HEK293 (cell line): Measurements from ENCODE around the gene PLEKHA7.

Source experiments
- CTCF ChIA-PET: fragments of 350-600 bp; formaldehyde crosslinking; extraction: SDS; loops from one replicate; lab custom pipeline; 2021; ENCODE audit warnings: antibody characterized with exemption; lab: Yijun Ruan, JAX
- POLR2A ChIA-PET: fragments of 300-600 bp; formaldehyde crosslinking; extraction: SDS; loops from one replicate; lab custom pipeline; 2020; ENCODE audit warnings: antibody characterized with exemption, inconsistent platforms; lab: Yijun Ruan, JAX
- H3K27ac ChIP-seq: fragments of 200-500 bp; sonication (Bioruptor generic); 2 replicates; pipeline ENCODE4 v1.5.1; 2014; ENCODE audit warnings: low read depth, low read length, control low read depth, inconsistent platforms; ENCODE audit errors: extremely low read depth
- H3K36me3 ChIP-seq, 2 experiments: fragments of 200-500 bp in 1 of 2; sonication (Bioruptor generic) in 1 of 2; 1 replicate in 1 of 2; 2 replicates in 1 of 2; pipeline ENCODE4 v1.5.1; 2014 to 2017; ENCODE audit warnings: inconsistent platforms in 2 of 2, low read length in 2 of 2; ENCODE audit not compliant: control insufficient read depth in 2 of 2, insufficient read depth in 1 of 2
- H3K4me1 ChIP-seq: fragments of 200-500 bp; sonication (Bioruptor generic); 2 replicates; pipeline ENCODE4 v1.5.1; 2014; ENCODE audit warnings: mild to moderate bottlenecking, low read length, inconsistent platforms; ENCODE audit not compliant: control insufficient read depth, insufficient read depth
- H3K4me3 ChIP-seq: 2 replicates; pipeline ENCODE4 v1.5.1; 2011; ENCODE audit warnings: low read depth, mild to moderate bottlenecking, control low read depth, low read length, moderate library complexity
- H3K9me3 ChIP-seq: fragments of 200-500 bp; sonication (Bioruptor generic); 2 replicates; pipeline ENCODE4 v1.5.1; 2014; ENCODE audit warnings: low read depth, low read length, inconsistent platforms; ENCODE audit not compliant: control insufficient read depth, insufficient read depth
- GLIS1 ChIP-seq: fragments of 450-650 bp; formaldehyde crosslinking; IDR thresholded peaks from 2 replicates; pipeline ENCODE4 v1.5.1; 2016; ENCODE audit warnings: missing biosample characterization, missing genetic modification characterization
- HOXA7 ChIP-seq: sonication (generic); formaldehyde crosslinking; IDR thresholded peaks from 2 replicates; pipeline ENCODE4 v1.8.1; 2022; ENCODE audit warnings: missing genetic modification reagents, borderline replicate concordance
- KLF8 ChIP-seq: fragments of 450-650 bp; formaldehyde crosslinking; IDR thresholded peaks from 2 replicates; pipeline ENCODE4 v1.5.1; 2016; ENCODE audit warnings: missing biosample characterization, missing genetic modification characterization
- RBAK ChIP-seq: fragments of 450-650 bp; formaldehyde crosslinking; IDR thresholded peaks from 2 replicates; pipeline ENCODE4 v1.5.1; 2016; ENCODE audit warnings: missing biosample characterization, missing genetic modification characterization
- TRIM28 ChIP-seq: IDR thresholded peaks from 2 replicates; pipeline ENCODE4 v1.6.1; 2011; ENCODE audit warnings: low read length, control low read depth, borderline replicate concordance
- ZEB2 ChIP-seq: fragments of 450-650 bp; formaldehyde crosslinking; IDR thresholded peaks from 2 replicates; pipeline ENCODE4 v1.5.1; 2016; ENCODE audit warnings: missing biosample characterization, missing genetic modification characterization
- ZNF146 ChIP-seq: fragments of 450-650 bp; formaldehyde crosslinking; IDR thresholded peaks from 2 replicates; pipeline ENCODE4 v1.5.1; 2016; ENCODE audit warnings: missing biosample characterization, missing genetic modification characterization
- ZNF366 ChIP-seq: fragments of 450-650 bp; formaldehyde crosslinking; conservative IDR thresholded peaks from 2 replicates; pipeline ENCODE4 v1.5.1; 2016; ENCODE audit warnings: missing biosample characterization, missing genetic modification characterization
- ZNF48 ChIP-seq: fragments of 450-650 bp; formaldehyde crosslinking; IDR thresholded peaks from 2 replicates; pipeline ENCODE4 v1.5.1; 2016; ENCODE audit warnings: missing biosample characterization, missing genetic modification characterization
- ZNF555 ChIP-seq: fragments of 450-650 bp; formaldehyde crosslinking; conservative IDR thresholded peaks from 2 replicates; pipeline ENCODE4 v1.5.1; 2017; ENCODE audit warnings: missing biosample characterization, mild to moderate bottlenecking, missing genetic modification characterization, inconsistent platforms
- ZNF561 ChIP-seq: fragments of 450-650 bp; IDR thresholded peaks from 2 replicates; pipeline ENCODE4 v1.5.1; 2018; ENCODE audit warnings: missing biosample characterization, missing genetic modification characterization, borderline replicate concordance
- ZNF600 ChIP-seq: fragments of 450-650 bp; formaldehyde crosslinking; IDR thresholded peaks from 2 replicates; pipeline ENCODE4 v1.5.1; 2016; ENCODE audit warnings: missing biosample characterization, missing genetic modification characterization
- ZNF626 ChIP-seq: fragments of 450-650 bp; sonication (Bioruptor Pico); formaldehyde crosslinking; IDR thresholded peaks from 2 replicates; pipeline ENCODE4 v1.5.1; 2018; ENCODE audit warnings: missing biosample characterization, missing genetic modification characterization, inconsistent platforms
- ZNF776 ChIP-seq: fragments of 450-650 bp; formaldehyde crosslinking; IDR thresholded peaks from 2 replicates; pipeline ENCODE4 v1.5.0; 2017; ENCODE audit warnings: missing biosample characterization, missing genetic modification characterization, borderline replicate concordance
- ZSCAN23 ChIP-seq: fragments of 450-650 bp; formaldehyde crosslinking; IDR thresholded peaks from 2 replicates; pipeline ENCODE4 v1.5.1; 2016; ENCODE audit warnings: missing biosample characterization, missing genetic modification characterization
- TF ChIP-seq, protein P1 (sequence below): fragments of 450-650 bp; formaldehyde crosslinking; IDR thresholded peaks from 2 replicates; pipeline ENCODE4 v1.5.1; 2016; ENCODE audit warnings: missing biosample characterization, missing genetic modification characterization
- TF ChIP-seq, protein P2 (sequence below): fragments of 450-650 bp; formaldehyde crosslinking; IDR thresholded peaks from 2 replicates; pipeline ENCODE4 v1.5.1; 2016; ENCODE audit warnings: missing biosample characterization, missing genetic modification characterization
- TF ChIP-seq, protein P3 (sequence below): fragments of 450-650 bp; formaldehyde crosslinking; IDR thresholded peaks from 2 replicates; pipeline ENCODE4 v1.5.1; 2017; ENCODE audit warnings: missing biosample characterization, mild to moderate bottlenecking, missing genetic modification characterization, moderate library complexity
- TF ChIP-seq, protein P4 (sequence below): fragments of 450-650 bp; formaldehyde crosslinking; IDR thresholded peaks from 2 replicates; pipeline ENCODE4 v1.5.0; 2017; ENCODE audit warnings: missing biosample characterization, missing genetic modification characterization, borderline replicate concordance
- TF ChIP-seq, protein P5 (sequence below): fragments of 450-650 bp; formaldehyde crosslinking; conservative IDR thresholded peaks from 2 replicates; pipeline ENCODE4 v1.5.1; 2016; ENCODE audit warnings: low read depth, missing biosample characterization, missing genetic modification characterization
- TF ChIP-seq, protein P6 (sequence below): fragments of 450-650 bp; formaldehyde crosslinking; IDR thresholded peaks from 2 replicates; pipeline ENCODE4 v1.5.1; 2016; ENCODE audit warnings: missing biosample characterization, missing genetic modification characterization

The PLEKHA7 gene

DNA sequence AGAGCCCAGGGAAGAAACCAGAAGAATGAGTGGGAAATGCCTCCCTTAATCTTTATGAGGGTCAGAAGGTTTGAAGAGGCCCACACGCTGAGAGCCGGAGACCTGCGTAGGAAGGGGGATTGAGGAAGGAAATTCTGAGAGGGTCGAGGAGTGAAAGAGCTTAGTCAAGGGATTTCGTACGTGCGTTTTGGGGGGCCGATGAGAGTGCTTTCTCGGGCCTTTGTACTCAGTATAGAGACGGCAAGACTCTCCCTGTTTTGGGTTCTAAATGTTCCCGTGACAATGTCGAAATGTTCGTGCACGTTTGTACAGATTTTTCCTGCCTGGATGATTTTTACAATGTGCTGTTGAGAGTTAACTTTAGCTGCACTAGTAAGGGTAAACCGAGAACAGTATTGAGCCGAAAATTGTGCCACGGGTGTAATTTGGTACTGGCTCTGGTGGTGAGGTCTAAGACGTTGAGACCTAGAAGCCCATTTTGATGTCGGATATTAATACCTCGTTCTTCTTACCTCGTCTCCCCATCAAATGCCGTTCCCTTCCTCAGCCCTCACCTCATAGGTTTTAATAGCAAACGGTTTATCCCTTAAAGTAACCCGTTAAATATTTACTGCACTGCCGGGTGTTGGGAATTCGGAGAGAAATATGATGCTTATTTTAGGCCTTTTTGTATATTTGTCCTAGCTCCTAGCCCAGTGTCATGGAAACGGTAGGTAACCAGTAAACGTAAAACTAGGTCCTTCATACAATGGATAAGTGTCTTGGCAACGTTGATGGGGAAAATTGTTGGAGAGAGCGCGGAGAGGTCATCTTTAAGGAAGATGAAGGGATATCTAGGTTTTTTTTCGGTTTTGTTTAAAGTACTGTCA lies 275.0 kb downstream of the PLEKHA7 start:
- POLR2A ChIA-PET: interaction anchor here (0.5 to 1.2 kb wide), 2 partner anchors 46 to 126 kb away, joined by 3 read pairs; no protein-coding TSS in a partner anchor
- TF ChIP-seq, protein P1, sequence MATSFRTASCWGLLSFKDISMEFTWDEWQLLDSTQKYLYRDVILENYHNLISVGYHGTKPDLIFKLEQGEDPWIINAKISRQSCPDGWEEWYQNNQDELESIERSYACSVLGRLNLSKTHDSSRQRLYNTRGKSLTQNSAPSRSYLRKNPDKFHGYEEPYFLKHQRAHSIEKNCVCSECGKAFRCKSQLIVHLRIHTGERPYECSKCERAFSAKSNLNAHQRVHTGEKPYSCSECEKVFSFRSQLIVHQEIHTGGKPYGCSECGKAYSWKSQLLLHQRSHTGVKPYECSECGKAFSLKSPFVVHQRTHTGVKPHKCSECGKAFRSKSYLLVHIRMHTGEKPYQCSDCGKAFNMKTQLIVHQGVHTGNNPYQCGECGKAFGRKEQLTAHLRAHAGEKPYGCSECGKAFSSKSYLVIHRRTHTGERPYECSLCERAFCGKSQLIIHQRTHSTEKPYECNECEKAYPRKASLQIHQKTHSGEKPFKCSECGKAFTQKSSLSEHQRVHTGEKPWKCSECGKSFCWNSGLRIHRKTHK (tag by site-specific recombination): no peak
- TF ChIP-seq ZNF146 (tag by site-specific recombination): no peak
- no peak for TF ChIP-seq TRIM28
- no peak for TF ChIP-seq ZNF561 (tag by site-specific recombination)
- TF ChIP-seq, protein P2, sequence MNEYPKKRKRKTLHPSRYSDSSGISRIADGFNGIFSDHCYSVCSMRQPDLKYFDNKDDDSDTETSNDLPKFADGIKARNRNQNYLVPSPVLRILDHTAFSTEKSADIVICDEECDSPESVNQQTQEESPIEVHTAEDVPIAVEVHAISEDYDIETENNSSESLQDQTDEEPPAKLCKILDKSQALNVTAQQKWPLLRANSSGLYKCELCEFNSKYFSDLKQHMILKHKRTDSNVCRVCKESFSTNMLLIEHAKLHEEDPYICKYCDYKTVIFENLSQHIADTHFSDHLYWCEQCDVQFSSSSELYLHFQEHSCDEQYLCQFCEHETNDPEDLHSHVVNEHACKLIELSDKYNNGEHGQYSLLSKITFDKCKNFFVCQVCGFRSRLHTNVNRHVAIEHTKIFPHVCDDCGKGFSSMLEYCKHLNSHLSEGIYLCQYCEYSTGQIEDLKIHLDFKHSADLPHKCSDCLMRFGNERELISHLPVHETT: 0 out of 2 replicates have a peak, but pooled peaks have one; percentile 3
- TF ChIP-seq, protein P3, sequence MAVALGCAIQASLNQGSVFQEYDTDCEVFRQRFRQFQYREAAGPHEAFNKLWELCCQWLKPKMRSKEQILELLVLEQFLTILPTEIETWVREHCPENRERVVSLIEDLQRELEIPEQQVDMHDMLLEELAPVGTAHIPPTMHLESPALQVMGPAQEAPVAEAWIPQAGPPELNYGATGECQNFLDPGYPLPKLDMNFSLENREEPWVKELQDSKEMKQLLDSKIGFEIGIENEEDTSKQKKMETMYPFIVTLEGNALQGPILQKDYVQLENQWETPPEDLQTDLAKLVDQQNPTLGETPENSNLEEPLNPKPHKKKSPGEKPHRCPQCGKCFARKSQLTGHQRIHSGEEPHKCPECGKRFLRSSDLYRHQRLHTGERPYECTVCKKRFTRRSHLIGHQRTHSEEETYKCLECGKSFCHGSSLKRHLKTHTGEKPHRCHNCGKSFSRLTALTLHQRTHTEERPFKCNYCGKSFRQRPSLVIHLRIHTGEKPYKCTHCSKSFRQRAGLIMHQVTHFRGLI (tag by site-specific recombination): no peak
- TF ChIP-seq HOXA7: no peak
- TF ChIP-seq ZNF555: no peak
- TF ChIP-seq KLF8 (tag by site-specific recombination): no peak
- no peak for TF ChIP-seq ZNF626 (tag by site-specific recombination)
- no peak for TF ChIP-seq ZNF366 (tag by site-specific recombination)
- TF ChIP-seq, protein P4, sequence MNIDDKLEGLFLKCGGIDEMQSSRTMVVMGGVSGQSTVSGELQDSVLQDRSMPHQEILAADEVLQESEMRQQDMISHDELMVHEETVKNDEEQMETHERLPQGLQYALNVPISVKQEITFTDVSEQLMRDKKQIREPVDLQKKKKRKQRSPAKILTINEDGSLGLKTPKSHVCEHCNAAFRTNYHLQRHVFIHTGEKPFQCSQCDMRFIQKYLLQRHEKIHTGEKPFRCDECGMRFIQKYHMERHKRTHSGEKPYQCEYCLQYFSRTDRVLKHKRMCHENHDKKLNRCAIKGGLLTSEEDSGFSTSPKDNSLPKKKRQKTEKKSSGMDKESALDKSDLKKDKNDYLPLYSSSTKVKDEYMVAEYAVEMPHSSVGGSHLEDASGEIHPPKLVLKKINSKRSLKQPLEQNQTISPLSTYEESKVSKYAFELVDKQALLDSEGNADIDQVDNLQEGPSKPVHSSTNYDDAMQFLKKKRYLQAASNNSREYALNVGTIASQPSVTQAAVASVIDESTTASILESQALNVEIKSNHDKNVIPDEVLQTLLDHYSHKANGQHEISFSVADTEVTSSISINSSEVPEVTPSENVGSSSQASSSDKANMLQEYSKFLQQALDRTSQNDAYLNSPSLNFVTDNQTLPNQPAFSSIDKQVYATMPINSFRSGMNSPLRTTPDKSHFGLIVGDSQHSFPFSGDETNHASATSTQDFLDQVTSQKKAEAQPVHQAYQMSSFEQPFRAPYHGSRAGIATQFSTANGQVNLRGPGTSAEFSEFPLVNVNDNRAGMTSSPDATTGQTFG (tag by site-specific recombination): no peak
- no peak for TF ChIP-seq GLIS1 (tag by site-specific recombination)
- TF ChIP-seq, protein P5, sequence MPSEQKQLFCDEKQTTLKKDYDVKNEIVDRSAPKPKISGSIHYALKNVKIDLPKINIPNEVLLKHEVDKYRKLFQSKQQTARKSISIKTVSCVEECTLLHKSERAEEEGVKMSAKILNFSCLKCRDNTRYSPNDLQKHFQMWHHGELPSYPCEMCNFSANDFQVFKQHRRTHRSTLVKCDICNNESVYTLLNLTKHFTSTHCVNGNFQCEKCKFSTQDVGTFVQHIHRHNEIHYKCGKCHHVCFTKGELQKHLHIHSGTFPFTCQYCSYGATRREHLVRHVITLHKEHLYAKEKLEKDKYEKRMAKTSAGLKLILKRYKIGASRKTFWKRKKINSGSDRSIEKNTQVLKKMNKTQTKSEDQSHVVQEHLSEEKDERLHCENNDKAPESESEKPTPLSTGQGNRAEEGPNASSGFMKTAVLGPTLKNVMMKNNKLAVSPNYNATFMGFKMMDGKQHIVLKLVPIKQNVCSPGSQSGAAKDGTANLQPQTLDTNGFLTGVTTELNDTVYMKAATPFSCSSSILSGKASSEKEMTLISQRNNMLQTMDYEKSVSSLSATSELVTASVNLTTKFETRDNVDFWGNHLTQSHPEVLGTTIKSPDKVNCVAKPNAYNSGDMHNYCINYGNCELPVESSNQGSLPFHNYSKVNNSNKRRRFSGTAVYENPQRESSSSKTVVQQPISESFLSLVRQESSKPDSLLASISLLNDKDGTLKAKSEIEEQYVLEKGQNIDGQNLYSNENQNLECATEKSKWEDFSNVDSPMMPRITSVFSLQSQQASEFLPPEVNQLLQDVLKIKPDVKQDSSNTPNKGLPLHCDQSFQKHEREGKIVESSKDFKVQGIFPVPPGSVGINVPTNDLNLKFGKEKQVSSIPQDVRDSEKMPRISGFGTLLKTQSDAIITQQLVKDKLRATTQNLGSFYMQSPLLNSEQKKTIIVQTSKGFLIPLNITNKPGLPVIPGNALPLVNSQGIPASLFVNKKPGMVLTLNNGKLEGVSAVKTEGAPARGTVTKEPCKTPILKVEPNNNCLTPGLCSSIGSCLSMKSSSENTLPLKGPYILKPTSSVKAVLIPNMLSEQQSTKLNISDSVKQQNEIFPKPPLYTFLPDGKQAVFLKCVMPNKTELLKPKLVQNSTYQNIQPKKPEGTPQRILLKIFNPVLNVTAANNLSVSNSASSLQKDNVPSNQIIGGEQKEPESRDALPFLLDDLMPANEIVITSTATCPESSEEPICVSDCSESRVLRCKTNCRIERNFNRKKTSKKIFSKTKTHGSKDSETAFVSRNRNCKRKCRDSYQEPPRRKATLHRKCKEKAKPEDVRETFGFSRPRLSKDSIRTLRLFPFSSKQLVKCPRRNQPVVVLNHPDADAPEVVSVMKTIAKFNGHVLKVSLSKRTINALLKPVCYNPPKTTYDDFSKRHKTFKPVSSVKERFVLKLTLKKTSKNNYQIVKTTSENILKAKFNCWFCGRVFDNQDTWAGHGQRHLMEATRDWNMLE (tag by site-specific recombination): no peak
- no peak for TF ChIP-seq ZSCAN23 (tag by site-specific recombination)
- TF ChIP-seq ZEB2: no peak
- no peak for TF ChIP-seq ZNF776 (tag by site-specific recombination)
- no peak for TF ChIP-seq RBAK (tag by site-specific recombination)
- no peak for TF ChIP-seq ZNF600 (tag by site-specific recombination)
- TF ChIP-seq, protein P6, sequence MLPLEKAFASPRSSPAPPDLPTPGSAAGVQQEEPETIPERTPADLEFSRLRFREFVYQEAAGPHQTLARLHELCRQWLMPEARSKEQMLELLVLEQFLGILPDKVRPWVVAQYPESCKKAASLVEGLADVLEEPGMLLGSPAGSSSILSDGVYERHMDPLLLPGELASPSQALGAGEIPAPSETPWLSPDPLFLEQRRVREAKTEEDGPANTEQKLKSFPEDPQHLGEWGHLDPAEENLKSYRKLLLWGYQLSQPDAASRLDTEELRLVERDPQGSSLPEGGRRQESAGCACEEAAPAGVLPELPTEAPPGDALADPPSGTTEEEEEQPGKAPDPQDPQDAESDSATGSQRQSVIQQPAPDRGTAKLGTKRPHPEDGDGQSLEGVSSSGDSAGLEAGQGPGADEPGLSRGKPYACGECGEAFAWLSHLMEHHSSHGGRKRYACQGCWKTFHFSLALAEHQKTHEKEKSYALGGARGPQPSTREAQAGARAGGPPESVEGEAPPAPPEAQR: no peak
- no peak for TF ChIP-seq ZNF48

More for the DNA sequence above, 275.0 kb downstream of the PLEKHA7 start:
- CTCF ChIA-PET: interaction anchor here (1.5 kb wide), 1 partner anchor 107 kb away, joined by 5 read pairs; no protein-coding TSS in a partner anchor
- H3K9me3 ChIP-seq: no peaks in the 10 kb centered on the region
- peak overlapping the region; percentile 77 for H3K27ac ChIP-seq
- H3K4me3 ChIP-seq: peak overlapping the region; percentile 96
- peaks cover 0 to 19% of the 10 kb centered on the region in 2 experiments; a peak in 2 of 3 replicates for H3K36me3 ChIP-seq
- H3K4me1 ChIP-seq: no peaks in the 10 kb centered on the region
